PC-3 (cell line): Measurements from ENCODE around the gene SLC25A28. TPM values are rescaled to one million over a fixed set of nuclear protein-coding genes. Genes with fewer than 3 reads are reported as not detected.
"Not testable (repeated sequence)": the region's sequence is repeated elsewhere in the genome, so short reads cannot be mapped to it uniquely, and the experiment has no call there.

Experiments used
- ATAC-seq: fragments of 200-7000 bp; cut with Tn5 transposase; 2 replicates; pipeline ENCODE4 v1.9.1; 2020; ENCODE audit warnings: mild to moderate bottlenecking, moderate library complexity
- BruUV-seq: library from RNA; stranded (reverse); fragments of 400-500 nt; replicated peaks from 2 replicates; lab custom pipeline; 2021; lab: Mats Ljungman, UMichigan
- CTCF ChIA-PET: fragments of 300-600 bp; sonication (Branson Sonifier 250); formaldehyde crosslinking; loops from one replicate; lab custom pipeline; 2022; ENCODE audit warnings: antibody characterized with exemption; lab: Charles Lee
- POLR2A ChIA-PET: fragments of 300-600 bp; sonication (Branson Sonifier 250); formaldehyde crosslinking; loops from one replicate; lab custom pipeline; 2022; ENCODE audit warnings: antibody characterized with exemption; ENCODE audit not compliant: unreplicated experiment; lab: Charles Lee
- DNase-seq: peaks from one replicate; pipeline ENCODE4 v3.0.0-alpha.2; 2015
- H2AFZ ChIP-seq: fragments of 300-600 bp; sonication (generic); 2 replicates; pipeline ENCODE4 v1.6.0; 2016; ENCODE audit warnings: antibody characterized with exemption, low read length
- H3F3A ChIP-seq: fragments of 300-600 bp; sonication (generic); one replicate; pipeline ENCODE4 v1.6.0; 2017; ENCODE audit warnings: antibody characterized with exemption, low read length, control low read depth, mild to moderate bottlenecking; ENCODE audit not compliant: unreplicated experiment
- H3K27ac ChIP-seq: fragments of 300-600 bp; sonication (generic); 2 replicates; pipeline ENCODE4 v1.5.1; 2016; ENCODE audit warnings: mild to moderate bottlenecking, low read length
- H3K27me3 ChIP-seq: fragments of 300-600 bp; sonication (generic); 2 replicates; pipeline ENCODE4 v1.6.1; 2016; ENCODE audit warnings: low read length, mixed read lengths
- H3K36me3 ChIP-seq: fragments of 300-600 bp; sonication (generic); 2 replicates; pipeline ENCODE4 v1.6.1; 2016; ENCODE audit warnings: low read depth, mixed run types, low read length, mixed read lengths
- H3K4me1 ChIP-seq: fragments of 300-600 bp; sonication (generic); 2 replicates; pipeline ENCODE4 v1.5.1; 2016; ENCODE audit warnings: low read length; ENCODE audit not compliant: insufficient read depth
- H3K4me2 ChIP-seq: fragments of 300-600 bp; sonication (generic); 2 replicates; pipeline ENCODE4 v1.6.0; 2016; ENCODE audit warnings: low read length
- H3K4me3 ChIP-seq: fragments of 300-600 bp; sonication (generic); 2 replicates; pipeline ENCODE4 v1.5.1; 2016; ENCODE audit warnings: mild to moderate bottlenecking, low read length, mixed read lengths
- H3K79me2 ChIP-seq: fragments of 300-600 bp; sonication (generic); 2 replicates; pipeline ENCODE4 v1.6.1; 2017; ENCODE audit warnings: low read length, mixed read lengths
- H3K9ac ChIP-seq: fragments of 300-600 bp; sonication (generic); 2 replicates; pipeline ENCODE4 v1.6.0; 2016; ENCODE audit warnings: mild to moderate bottlenecking, low read length
- H3K9me2 ChIP-seq: fragments of 300-600 bp; sonication (generic); replicated peaks from 2 replicates; pipeline ENCODE4 v1.6.1; 2016; ENCODE audit warnings: mixed run types, low read length, mixed read lengths
- H3K9me3 ChIP-seq: fragments of 300-600 bp; sonication (generic); 2 replicates; pipeline ENCODE4 v1.6.1; 2016; ENCODE audit warnings: low read length, mixed read lengths
- H4K20me1 ChIP-seq: fragments of 300-600 bp; sonication (generic); 2 replicates; pipeline ENCODE4 v1.6.1; 2016; ENCODE audit warnings: low read length, mixed read lengths
- EZH2 ChIP-seq: fragments of 300-600 bp; sonication (generic); IDR thresholded peaks from one replicate; pipeline ENCODE4 v1.6.1; 2017; ENCODE audit warnings: antibody characterized with exemption, mild to moderate bottlenecking, low read length; ENCODE audit not compliant: unreplicated experiment
- EZH2phosphoT487 ChIP-seq: fragments of 300-600 bp; sonication (generic); IDR thresholded peaks from 2 replicates; pipeline ENCODE4 v1.6.1; 2018; ENCODE audit warnings: mild to moderate bottlenecking, antibody characterized with exemption, low read length, borderline replicate concordance
- intact Hi-C: fragments of 100-400 bp; cut with micrococcal nuclease; formaldehyde crosslinking; loops from 2 replicates; pipeline ENCODE4 v1.9.0; 2023
- total RNA-seq: library from RNA; depleted of rRNA; stranded (reverse); fragments of >200 nt; gene quantifications from 2 replicates; pipeline ENCODE4 v1.2.3, GENCODE V29; 2014
- TF ChIP-seq, protein P1 (sequence below): fragments of 300-600 bp; sonication (generic); conservative IDR thresholded peaks from 2 replicates; pipeline ENCODE4 v1.5.1; 2017; ENCODE audit warnings: antibody characterized with exemption, low read depth, mild to moderate bottlenecking, low read length

Gene SLC25A28
- total RNA-seq, 1 experiment from 2014 or later: 14.2 TPM

DNA sequence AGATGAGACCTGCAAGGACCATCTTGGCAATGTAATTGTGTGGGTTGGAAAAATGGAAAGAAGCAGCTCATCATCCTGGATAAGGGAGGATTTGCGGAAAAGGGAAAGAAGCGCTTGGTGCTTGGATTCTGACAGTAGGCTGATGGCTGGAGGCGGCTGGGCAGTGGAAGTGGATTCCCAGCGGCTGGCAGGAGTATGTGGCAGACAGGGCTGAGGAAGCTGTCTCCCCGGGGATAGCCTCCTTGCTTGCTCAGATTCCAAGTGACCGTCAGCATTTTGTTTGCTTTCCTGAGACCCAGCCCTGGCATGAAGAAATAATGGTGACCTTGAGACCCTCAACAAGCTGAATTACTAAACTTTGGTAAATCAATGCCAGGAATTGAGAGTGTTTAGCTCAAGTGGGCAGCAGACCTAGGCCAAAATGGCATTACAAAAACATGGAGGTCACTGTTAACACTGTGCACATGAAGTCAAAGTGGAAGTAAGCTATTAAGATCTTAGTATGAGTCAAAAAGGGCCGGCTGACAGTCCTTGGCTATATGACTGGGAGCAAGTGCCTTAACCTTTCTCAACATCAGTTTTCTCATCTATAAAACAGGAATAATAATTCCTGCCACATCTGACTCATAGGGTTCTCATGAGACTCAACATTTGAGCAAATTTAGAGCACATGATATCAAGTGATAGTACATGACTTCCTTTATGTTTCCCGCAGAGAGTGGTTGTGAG, 21.3 kb downstream of the SLC25A28 start:
- no peaks in the 10 kb centered on the region for H3K9me2 ChIP-seq
- H3K27me3 ChIP-seq: no peaks in the 10 kb centered on the region
- no peak overlapping the region for H3K4me2 ChIP-seq
- CTCF ChIA-PET: no interaction called here
- no peak overlapping the region for H3K9ac ChIP-seq
- H3K4me1 ChIP-seq: no peaks in the 10 kb centered on the region
- no peak for TF ChIP-seq EZH2phosphoT487
- TF ChIP-seq EZH2: no peak
- TF ChIP-seq, protein P1, sequence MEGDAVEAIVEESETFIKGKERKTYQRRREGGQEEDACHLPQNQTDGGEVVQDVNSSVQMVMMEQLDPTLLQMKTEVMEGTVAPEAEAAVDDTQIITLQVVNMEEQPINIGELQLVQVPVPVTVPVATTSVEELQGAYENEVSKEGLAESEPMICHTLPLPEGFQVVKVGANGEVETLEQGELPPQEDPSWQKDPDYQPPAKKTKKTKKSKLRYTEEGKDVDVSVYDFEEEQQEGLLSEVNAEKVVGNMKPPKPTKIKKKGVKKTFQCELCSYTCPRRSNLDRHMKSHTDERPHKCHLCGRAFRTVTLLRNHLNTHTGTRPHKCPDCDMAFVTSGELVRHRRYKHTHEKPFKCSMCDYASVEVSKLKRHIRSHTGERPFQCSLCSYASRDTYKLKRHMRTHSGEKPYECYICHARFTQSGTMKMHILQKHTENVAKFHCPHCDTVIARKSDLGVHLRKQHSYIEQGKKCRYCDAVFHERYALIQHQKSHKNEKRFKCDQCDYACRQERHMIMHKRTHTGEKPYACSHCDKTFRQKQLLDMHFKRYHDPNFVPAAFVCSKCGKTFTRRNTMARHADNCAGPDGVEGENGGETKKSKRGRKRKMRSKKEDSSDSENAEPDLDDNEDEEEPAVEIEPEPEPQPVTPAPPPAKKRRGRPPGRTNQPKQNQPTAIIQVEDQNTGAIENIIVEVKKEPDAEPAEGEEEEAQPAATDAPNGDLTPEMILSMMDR: no peak
- H3K9me3 ChIP-seq: no peaks in the 10 kb centered on the region
- no peak overlapping the region for H3K27ac ChIP-seq
- BruUV-seq: no TSS peak
- no peaks in the 10 kb centered on the region for H3K79me2 ChIP-seq
- no peaks in the 10 kb centered on the region for H4K20me1 ChIP-seq
- ATAC-seq (no peak), DNase-seq (peak; percentile 10)
- H2AFZ ChIP-seq: no peak overlapping the region
- no peak overlapping the region for H3K4me3 ChIP-seq
- no peaks in the 10 kb centered on the region for H3K36me3 ChIP-seq
- intact Hi-C loops: no loop called here
- POLR2A ChIA-PET: no interaction called here
- no peaks in the 10 kb centered on the region for H3F3A ChIP-seq

DNA sequence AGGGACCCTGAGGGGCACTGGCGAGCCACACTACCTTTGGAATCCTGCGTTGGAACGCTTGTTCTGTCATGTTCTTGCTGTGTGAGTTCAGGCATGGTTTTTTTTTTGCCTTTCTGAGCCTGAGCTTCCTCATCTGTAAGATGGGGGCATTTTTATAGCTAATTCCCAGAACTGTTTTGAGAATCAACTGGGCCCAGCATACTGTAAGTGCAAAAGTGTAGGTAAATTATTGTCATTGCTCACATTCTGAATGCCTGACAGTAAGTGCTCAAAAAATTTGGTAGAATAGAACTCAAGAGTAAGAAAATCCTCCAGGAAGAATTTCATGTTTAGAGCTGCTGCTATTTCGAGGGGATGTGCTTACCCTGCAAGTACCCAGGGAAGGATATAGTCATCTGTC, 22.2 kb downstream of the SLC25A28 start:
- Histone ChIP-seq H3K9me3 (no peaks in the 10 kb centered on the region), H2AFZ (no peak overlapping the region), H3F3A (no peaks in the 10 kb centered on the region), H3K36me3 (no peaks in the 10 kb centered on the region), H3K4me2 (no peak overlapping the region), H3K27me3 (no peaks in the 10 kb centered on the region), H3K4me3 (no peak overlapping the region), H4K20me1 (no peaks in the 10 kb centered on the region), H3K9ac (no peak overlapping the region), H3K27ac (no peak overlapping the region), H3K4me1 (no peaks in the 10 kb centered on the region), H3K79me2 (no peaks in the 10 kb centered on the region), H3K9me2 (no peaks in the 10 kb centered on the region)
- ATAC-seq: no peak
- no peak for DNase-seq
- intact Hi-C loops: no loop called here
- ChIA-PET POLR2A (no interaction called here), CTCF (no interaction called here)
- no TSS peak for BruUV-seq
- TF ChIP-seq, protein P1: no peak
- TF ChIP-seq EZH2 (no peak), EZH2phosphoT487 (no peak)

DNA sequence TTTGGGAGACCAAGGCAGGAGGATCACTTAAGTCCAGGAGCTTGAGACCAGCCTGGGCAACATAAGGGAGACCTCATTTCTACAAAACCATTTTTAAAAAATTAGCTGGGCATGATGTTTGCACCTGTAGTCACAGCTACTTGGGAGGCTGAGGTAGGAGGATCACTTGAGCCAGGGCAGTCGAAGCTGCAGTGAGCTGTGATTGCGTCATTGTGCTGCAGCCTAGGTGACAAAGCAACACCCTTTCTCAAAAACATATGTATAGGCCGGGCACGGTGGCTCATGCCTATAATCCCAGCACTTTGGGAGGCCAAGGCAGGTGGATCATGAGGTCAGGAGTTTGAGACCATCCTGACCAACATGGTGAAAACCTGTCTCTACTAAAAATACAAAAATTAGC, 23.5 kb downstream of the SLC25A28 start:
- BruUV-seq, H2AFZ ChIP-seq, intact Hi-C loops, ATAC-seq, H3K4me2 ChIP-seq, H3K79me2 ChIP-seq, H3K4me1 ChIP-seq, H3K27me3 ChIP-seq, H4K20me1 ChIP-seq, H3K4me3 ChIP-seq, H3K27ac ChIP-seq, H3K9me2 ChIP-seq, DNase-seq, H3K36me3 ChIP-seq, POLR2A ChIA-PET, H3K9me3 ChIP-seq, H3K9ac ChIP-seq, CTCF ChIA-PET, H3F3A ChIP-seq: not testable (repeated sequence)
